T-helper 17 cell (primary cell): ENCODE results near the gene SASS6. TPM values are rescaled to one million over a fixed set of nuclear protein-coding genes. Genes with fewer than 3 reads are reported as not detected.

Experiments
- ATAC-seq: fragments of 150-1000 bp; cut with Tn5 transposase; 2 replicates; pipeline ENCODE4 v1.10.0; 2021; ENCODE audit warnings: mild to moderate bottlenecking, moderate library complexity
- DNase-seq, 3 donors: peaks; one replicate each; pipeline versions ENCODE4 v3.0.0 to v3.0.0-alpha.2; 2020 to 2021
- H3K9me3 ChIP-seq: one replicate; pipeline ENCODE4 v1.7.0; 2013; ENCODE audit warnings: low read length, mild to moderate bottlenecking; ENCODE audit not compliant: control insufficient read depth, poor library complexity, severe bottlenecking
- H3K27ac Mint-ChIP-seq: one replicate; pipeline ENCODE4 v1.8.0; 2022; ENCODE audit warnings: mild to moderate bottlenecking, moderate library complexity, mixed read lengths
- H3K27me3 Mint-ChIP-seq: one replicate; pipeline ENCODE4 v1.8.0; 2022; ENCODE audit warnings: mixed read lengths
- H3K36me3 Mint-ChIP-seq: one replicate; pipeline ENCODE4 v1.8.0; 2022; ENCODE audit warnings: low read depth, mixed read lengths
- H3K4me1 Mint-ChIP-seq: one replicate; pipeline ENCODE4 v1.8.0; 2022; ENCODE audit warnings: mild to moderate bottlenecking, mixed read lengths
- H3K4me3 Mint-ChIP-seq: one replicate; pipeline ENCODE4 v1.8.0; 2022; ENCODE audit warnings: mild to moderate bottlenecking, moderate library complexity, mixed read lengths
- total RNA-seq, 4 donors: library from RNA in 2 of 4; stranded (reverse) in 2 of 4; gene quantifications; one replicate each; pipeline ENCODE4 v1.2.3 and lab custom pipeline; 2022 to 2026

The SASS6 gene
- total RNA-seq, 2 donors from 2014 or later: 1.9 to 2.7 TPM

DNA sequence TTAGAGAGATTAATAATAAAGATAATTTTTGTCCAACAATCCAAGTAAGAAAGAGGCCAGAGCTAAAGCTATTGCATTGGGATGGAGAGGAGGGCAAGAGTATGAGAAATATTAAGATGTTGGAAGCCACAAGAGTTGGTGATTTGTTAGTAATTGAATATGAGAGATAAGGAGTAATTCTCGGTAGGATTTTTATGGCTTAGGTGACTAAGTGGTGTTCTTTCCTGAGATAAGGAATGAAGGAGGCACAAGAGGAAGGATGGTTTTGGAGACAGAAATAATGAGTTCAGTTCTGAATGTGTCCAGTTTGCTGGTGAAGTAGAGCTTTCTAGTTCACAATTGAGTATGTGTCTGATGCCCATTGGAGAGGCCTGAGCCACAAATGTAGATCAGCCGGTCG, 9.6 kb upstream of the SASS6 start:
- no peak for DNase-seq
- Mint-ChIP-seq H3K4me3 (no peak overlapping the region), H3K36me3 (peaks cover 28% of the 10 kb centered on the region), H3K27me3 (no peaks in the 10 kb centered on the region), H3K27ac (peak overlapping the region; percentile 49), H3K4me1 (peaks cover 20% of the 10 kb centered on the region)
- no peaks in the 10 kb centered on the region for H3K9me3 ChIP-seq
- no peak for ATAC-seq

DNA sequence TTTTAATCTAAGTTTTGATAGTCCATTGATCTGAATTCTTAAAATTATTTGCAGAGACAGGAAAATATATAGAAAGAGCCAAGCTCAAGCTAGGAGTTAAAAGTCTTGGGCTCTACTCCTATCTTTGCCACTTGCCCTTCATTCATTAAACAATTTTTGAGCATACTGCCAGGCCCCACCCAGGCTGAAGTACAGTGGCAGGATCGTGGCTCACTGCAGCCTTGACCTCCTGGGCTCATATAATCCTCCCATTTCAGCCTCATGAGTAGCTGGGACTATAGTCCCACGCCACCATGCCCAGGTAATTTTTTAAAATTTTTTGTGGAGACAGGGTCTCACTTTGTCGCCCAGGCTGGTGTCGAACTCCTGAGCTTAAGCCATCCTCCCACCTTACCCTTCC, 8.5 kb upstream of the SASS6 start:
- ATAC-seq: no peak
- DNase-seq: no peak
- H3K36me3 Mint-ChIP-seq: peaks cover 28% of the 10 kb centered on the region
- H3K27me3 Mint-ChIP-seq: no peaks in the 10 kb centered on the region
- no peak overlapping the region for H3K27ac Mint-ChIP-seq
- H3K4me1 Mint-ChIP-seq: peaks cover 20% of the 10 kb centered on the region
- H3K9me3 ChIP-seq: no peaks in the 10 kb centered on the region
- no peak overlapping the region for H3K4me3 Mint-ChIP-seq

DNA sequence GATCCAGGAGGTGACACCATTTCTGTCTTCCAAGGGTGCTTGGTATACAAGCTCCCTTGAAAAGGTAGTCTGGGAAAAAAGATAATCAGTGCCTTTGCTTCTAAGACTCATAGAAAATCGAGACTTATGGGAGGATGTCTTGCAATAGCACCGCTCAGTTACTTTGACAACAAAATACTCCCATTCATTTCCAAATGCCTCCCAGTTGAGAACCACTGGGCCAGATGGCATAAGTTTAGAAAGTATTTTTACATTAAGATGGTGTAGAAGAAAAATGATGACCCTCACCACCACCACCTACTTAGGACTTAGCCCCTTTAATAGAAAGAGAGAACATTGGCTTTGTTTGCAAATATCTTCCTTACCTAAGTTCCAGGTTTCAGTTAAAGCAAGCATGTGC, 4.9 kb upstream of the SASS6 start:
- H3K36me3 Mint-ChIP-seq: peaks cover 18% of the 10 kb centered on the region
- ATAC-seq (no peak), DNase-seq (no peak)
- no peak overlapping the region for H3K27ac Mint-ChIP-seq
- H3K9me3 ChIP-seq: no peaks in the 10 kb centered on the region
- H3K4me3 Mint-ChIP-seq: no peak overlapping the region
- peaks cover 23% of the 10 kb centered on the region for H3K4me1 Mint-ChIP-seq
- no peaks in the 10 kb centered on the region for H3K27me3 Mint-ChIP-seq

DNA sequence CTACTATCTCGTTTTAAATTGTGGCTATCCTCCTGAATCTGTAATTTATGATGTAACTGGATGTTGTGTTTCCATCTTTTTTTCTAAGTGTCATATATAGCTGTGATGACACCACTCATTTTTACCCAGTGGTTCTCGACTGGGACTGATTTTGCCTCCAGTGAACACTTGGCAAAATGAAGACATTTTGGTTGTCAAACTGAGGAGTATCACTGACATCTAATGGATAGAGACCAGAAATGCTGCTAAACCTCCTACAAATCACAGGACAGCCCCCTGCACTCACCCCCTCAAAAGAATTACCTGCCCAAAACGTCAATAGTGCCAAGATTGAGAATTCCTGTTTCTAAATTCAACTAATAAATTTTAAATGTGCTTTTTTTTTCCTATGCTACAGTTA, 2.1 kb upstream of the SASS6 start:
- peak overlapping the region; percentile 45 for H3K27ac Mint-ChIP-seq
- peaks cover 19% of the 10 kb centered on the region for H3K4me1 Mint-ChIP-seq
- DNase-seq (no peak), ATAC-seq (no peak)
- H3K9me3 ChIP-seq: no peaks in the 10 kb centered on the region
- H3K4me3 Mint-ChIP-seq: no peak overlapping the region
- peaks cover 6% of the 10 kb centered on the region for H3K36me3 Mint-ChIP-seq
- no peaks in the 10 kb centered on the region for H3K27me3 Mint-ChIP-seq

DNA sequence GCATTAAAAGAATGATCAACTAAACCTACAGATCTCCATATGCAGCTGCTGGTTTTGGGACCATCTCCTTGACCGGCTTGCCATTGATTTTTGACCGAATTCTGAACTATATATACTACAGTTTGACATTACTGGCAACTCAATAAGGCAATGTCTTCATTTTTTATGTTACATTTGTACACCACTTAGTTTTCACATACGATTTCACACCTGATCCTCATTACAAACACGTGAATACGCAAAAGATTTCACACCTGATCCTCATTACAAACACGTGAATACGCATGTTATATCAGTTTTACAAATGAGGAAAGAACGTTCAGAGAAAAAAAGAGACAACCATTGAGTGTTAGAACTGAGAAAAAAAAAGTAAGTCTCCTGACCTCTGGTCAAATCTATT, 1.1 kb downstream of the SASS6 start:
- ATAC-seq: no peak
- H3K9me3 ChIP-seq: no peaks in the 10 kb centered on the region
- no peak overlapping the region for H3K27ac Mint-ChIP-seq
- peaks cover 19% of the 10 kb centered on the region for H3K4me1 Mint-ChIP-seq
- H3K27me3 Mint-ChIP-seq: no peaks in the 10 kb centered on the region
- DNase-seq: no peak
- peak overlapping the region; percentile 98 for H3K4me3 Mint-ChIP-seq
- H3K36me3 Mint-ChIP-seq: no peaks in the 10 kb centered on the region

DNA sequence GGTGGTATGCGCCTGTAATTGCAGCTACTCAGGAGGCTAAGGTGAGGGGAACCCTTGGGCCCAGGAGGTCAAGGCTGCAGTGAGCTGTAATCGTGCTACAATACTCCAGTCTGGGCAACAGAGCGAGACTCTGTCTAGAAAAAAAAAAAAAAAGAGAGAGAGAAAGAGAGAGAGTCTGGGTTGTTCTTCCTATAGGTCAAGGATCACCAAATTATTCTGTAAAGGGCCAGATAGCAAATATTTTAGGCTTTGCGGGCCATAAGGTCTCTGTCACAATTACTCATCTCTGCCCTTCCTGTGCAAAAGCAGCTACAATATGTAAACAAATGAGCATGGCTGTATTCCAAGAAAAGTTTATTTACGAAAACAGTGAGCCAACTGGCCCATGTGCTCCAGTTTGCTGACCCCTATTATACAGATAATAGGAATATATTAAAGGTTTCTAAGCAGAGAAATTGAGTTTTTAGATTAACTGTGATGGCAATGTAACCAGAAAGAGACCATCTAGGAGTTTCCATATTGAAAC, 2.1 kb downstream of the SASS6 start:
- ATAC-seq: no peak
- no peaks in the 10 kb centered on the region for H3K36me3 Mint-ChIP-seq
- no peak overlapping the region for H3K27ac Mint-ChIP-seq
- H3K4me3 Mint-ChIP-seq: no peak overlapping the region
- H3K4me1 Mint-ChIP-seq: peaks cover 19% of the 10 kb centered on the region
- no peaks in the 10 kb centered on the region for H3K9me3 ChIP-seq
- no peaks in the 10 kb centered on the region for H3K27me3 Mint-ChIP-seq
- no peak for DNase-seq

DNA sequence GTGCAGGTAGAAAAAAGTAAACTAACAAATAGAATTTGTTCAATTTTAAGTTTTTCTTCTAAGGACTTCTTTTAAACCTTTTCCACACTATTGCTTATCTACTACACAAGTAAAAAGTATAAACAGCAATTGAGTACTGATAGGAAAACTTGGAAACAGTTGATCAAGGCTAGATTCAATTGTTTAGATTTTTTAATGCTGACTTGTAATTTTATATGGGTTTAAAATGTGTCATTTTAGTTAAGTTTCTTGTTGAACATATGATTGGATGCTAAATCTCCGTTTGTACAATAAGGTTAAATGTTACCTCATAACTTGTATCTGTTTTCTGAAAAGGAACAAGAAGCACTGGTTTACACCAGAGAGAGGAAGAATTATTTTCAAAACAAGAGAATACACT, 5.5 kb downstream of the SASS6 start:
- DNase-seq (no peak), ATAC-seq (no peak)
- no peak overlapping the region for H3K27ac Mint-ChIP-seq
- H3K36me3 Mint-ChIP-seq: no peaks in the 10 kb centered on the region
- H3K4me1 Mint-ChIP-seq: peaks cover 4% of the 10 kb centered on the region
- H3K4me3 Mint-ChIP-seq: no peak overlapping the region
- H3K9me3 ChIP-seq: no peaks in the 10 kb centered on the region
- H3K27me3 Mint-ChIP-seq: no peaks in the 10 kb centered on the region

DNA sequence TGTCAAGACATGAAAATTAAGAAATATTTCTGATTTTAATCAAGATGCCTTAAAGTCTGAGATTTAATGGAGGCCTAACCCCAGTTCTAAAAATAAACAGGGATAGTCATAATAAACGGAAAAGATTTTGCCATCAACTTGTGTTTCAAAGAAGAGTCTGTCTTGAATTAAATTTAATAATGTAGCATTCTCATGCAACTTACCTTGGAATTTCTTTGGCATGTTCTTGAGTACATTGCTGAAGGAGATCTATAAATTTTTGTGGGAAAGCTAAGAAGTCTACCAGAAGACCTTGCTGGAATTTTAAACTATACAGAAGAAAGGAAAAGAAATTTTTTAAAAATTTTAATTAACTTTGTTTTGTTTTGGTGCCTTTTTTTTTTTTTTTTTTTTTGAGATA, 10.6 kb downstream of the SASS6 start:
- Mint-ChIP-seq H3K36me3 (peaks cover 6% of the 10 kb centered on the region), H3K27me3 (no peaks in the 10 kb centered on the region), H3K4me1 (peaks cover 3% of the 10 kb centered on the region), H3K27ac (no peak overlapping the region), H3K4me3 (no peak overlapping the region)
- DNase-seq (no peak), ATAC-seq (no peak)
- H3K9me3 ChIP-seq: no peaks in the 10 kb centered on the region

DNA sequence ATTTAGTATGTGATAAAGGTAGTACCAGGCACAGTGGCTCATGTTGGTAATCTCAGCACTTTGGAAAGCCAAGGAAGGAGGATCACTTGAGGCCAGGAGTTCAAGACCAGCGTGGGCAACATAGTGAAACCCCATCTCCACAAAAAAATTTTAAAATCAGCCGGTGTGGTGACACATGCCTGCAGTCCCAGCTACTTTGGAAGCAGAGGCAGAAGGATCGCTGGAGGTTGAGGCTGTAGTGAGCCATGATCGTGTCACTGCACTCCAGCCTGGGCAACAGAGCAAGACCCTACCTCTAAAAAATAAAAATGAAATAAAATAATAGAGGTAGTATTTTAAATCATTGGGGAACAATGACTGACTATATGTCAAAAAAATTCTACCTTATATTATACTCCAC, 17.2 kb downstream of the SASS6 start:
- ATAC-seq: no peak
- H3K4me3 Mint-ChIP-seq: no peak overlapping the region
- peaks cover 8% of the 10 kb centered on the region for H3K36me3 Mint-ChIP-seq

DNA sequence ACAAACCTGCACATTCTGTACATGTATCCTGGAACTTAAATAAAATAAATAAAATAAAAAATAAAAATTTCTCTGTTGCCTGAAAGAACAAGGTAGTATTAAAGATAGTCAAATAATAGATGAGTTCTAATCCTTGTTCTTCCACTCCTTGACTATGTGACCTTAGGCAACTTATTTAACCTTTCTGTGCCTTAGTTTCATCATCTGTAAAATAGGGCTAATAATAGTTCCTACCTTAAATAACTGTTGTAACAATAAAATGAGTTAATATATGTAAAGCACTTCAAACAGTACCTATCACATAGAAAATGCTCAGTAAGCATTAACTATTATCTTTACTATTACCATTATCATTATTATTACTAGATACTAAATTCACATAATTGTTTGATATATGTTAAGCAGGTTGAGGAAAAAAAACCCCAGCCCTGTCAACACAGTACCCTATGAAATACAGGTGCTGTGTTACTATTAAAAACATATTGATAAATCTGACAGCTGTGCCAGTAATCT, 23.1 kb downstream of the SASS6 start:
- H3K4me1 Mint-ChIP-seq: peaks cover 2% of the 10 kb centered on the region
- H3K27ac Mint-ChIP-seq: no peak overlapping the region
- DNase-seq (no peak), ATAC-seq (no peak)
- no peaks in the 10 kb centered on the region for H3K36me3 Mint-ChIP-seq
- no peaks in the 10 kb centered on the region for H3K27me3 Mint-ChIP-seq
- H3K9me3 ChIP-seq: no peaks in the 10 kb centered on the region
- H3K4me3 Mint-ChIP-seq: no peak overlapping the region

More for the DNA sequence above, 17.2 kb downstream of the SASS6 start:
- H3K27ac Mint-ChIP-seq: no peak overlapping the region
- DNase-seq: no peak
- H3K27me3 Mint-ChIP-seq: no peaks in the 10 kb centered on the region
- no peaks in the 10 kb centered on the region for H3K9me3 ChIP-seq
- H3K4me1 Mint-ChIP-seq: peaks cover 3% of the 10 kb centered on the region

DNA sequence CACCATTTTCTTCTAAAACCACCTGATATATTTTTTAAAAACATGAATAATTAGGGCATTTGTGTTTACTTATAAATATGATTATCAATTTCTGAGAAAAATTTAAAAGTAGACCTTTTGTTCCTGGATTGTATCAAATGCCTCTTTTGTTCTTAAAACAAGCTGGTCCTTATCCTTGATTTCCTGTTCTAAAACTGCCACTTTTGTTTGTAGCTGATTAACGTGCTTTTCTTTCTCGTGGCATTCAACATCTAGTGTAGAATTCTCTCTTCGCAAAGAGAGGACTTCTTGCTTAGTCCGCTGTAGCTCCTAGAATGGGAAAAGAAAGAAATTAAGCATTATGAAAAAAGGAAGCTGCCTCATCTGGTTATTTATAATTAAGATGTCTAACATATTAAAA, 25.0 kb downstream of the SASS6 start:
- no peaks in the 10 kb centered on the region for H3K9me3 ChIP-seq
- ATAC-seq (no peak), DNase-seq (no peak)
- no peak overlapping the region for H3K27ac Mint-ChIP-seq
- H3K4me3 Mint-ChIP-seq: no peak overlapping the region
- peaks cover 2% of the 10 kb centered on the region for H3K4me1 Mint-ChIP-seq
- peaks cover 2% of the 10 kb centered on the region for H3K36me3 Mint-ChIP-seq
- no peaks in the 10 kb centered on the region for H3K27me3 Mint-ChIP-seq

DNA sequence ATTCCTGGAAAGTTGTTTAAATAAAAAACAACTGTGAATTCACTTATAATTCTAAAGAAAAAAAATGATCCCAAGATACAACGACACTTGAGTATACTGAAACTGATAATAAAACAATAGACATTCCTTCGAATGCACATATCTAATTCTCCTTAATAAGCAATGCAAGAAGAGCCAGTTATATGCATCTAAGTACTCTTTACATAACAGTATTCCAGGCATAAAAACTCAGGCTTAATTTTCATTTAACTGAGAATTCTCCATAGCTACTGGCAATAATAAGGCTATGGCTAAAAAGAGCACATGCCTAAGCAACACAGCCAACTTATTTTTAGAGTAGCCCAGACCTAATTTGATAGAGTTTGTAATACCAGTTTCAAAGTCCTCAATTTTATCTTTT, 31.2 kb downstream of the SASS6 start:
- H3K27me3 Mint-ChIP-seq: no peaks in the 10 kb centered on the region
- H3K4me3 Mint-ChIP-seq: no peak overlapping the region
- DNase-seq: no peak
- no peak overlapping the region for H3K27ac Mint-ChIP-seq
- H3K36me3 Mint-ChIP-seq: peaks cover 2% of the 10 kb centered on the region
- no peaks in the 10 kb centered on the region for H3K9me3 ChIP-seq
- H3K4me1 Mint-ChIP-seq: peaks cover 3% of the 10 kb centered on the region
- ATAC-seq: no peak

DNA sequence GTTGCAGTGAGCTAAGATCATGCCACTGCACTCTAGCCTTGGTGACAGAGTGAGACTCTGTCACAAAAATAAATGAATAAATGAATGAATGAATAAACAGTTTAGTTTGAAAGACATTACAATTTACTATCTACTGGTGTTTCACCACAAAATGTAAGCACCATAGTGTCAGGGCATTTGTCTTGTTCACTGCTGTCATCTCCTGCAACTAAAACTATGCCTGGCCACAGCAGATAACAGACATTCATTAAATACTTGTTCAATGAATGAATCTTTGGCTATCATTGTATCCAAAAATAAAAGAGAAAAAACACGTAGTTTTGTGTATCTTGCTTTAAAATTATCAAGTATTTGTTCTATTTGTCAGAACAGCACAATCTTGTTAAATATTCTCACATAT, 32.5 kb downstream of the SASS6 start:
- H3K4me3 Mint-ChIP-seq: no peak overlapping the region
- ATAC-seq: no peak
- H3K36me3 Mint-ChIP-seq: peaks cover 2% of the 10 kb centered on the region
- peaks cover 3% of the 10 kb centered on the region for H3K4me1 Mint-ChIP-seq
- H3K27ac Mint-ChIP-seq: no peak overlapping the region
- H3K9me3 ChIP-seq: no peaks in the 10 kb centered on the region
- DNase-seq: no peak
- no peaks in the 10 kb centered on the region for H3K27me3 Mint-ChIP-seq

DNA sequence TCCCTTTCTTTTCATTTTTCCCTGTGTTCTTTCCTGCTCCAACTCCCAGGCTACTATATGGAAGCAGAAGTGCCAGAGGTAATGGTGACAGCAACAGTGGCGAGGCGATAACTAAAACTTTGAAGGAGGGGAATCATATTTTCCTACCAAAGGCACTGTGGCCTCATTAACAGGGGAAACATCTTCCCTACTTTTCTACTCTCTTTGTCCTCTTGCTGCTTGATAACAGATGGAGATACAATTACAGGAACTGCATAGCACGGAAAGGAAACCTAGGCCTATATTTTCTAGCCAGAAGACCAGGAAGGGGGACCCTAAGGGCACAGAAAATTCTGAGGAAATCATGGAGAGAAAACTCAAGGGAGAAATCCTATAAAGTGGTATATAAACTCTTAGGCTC, 42.3 kb downstream of the SASS6 start:
- Mint-ChIP-seq H3K4me3 (no peak overlapping the region), H3K27me3 (no peaks in the 10 kb centered on the region), H3K36me3 (no peaks in the 10 kb centered on the region), H3K4me1 (peaks cover 5% of the 10 kb centered on the region), H3K27ac (no peak overlapping the region)
- DNase-seq: no peak
- ATAC-seq: no peak
- no peaks in the 10 kb centered on the region for H3K9me3 ChIP-seq
